ENCODE results near the gene TMEM270. TPM values are rescaled to one million over a fixed set of nuclear protein-coding genes. Genes with fewer than 3 reads are reported as not detected.

The TMEM270 gene
- total and polyA plus RNA-seq, 10 of the 15 experiments (the other 5 are each of a cell fraction or from before 2014, with no cell fraction given), result not detected

GRCh38 chr7:73822319-73823173, 38.4 kb upstream of the TMEM270 start (continued):
- TF ChIP-seq, protein P1, sequence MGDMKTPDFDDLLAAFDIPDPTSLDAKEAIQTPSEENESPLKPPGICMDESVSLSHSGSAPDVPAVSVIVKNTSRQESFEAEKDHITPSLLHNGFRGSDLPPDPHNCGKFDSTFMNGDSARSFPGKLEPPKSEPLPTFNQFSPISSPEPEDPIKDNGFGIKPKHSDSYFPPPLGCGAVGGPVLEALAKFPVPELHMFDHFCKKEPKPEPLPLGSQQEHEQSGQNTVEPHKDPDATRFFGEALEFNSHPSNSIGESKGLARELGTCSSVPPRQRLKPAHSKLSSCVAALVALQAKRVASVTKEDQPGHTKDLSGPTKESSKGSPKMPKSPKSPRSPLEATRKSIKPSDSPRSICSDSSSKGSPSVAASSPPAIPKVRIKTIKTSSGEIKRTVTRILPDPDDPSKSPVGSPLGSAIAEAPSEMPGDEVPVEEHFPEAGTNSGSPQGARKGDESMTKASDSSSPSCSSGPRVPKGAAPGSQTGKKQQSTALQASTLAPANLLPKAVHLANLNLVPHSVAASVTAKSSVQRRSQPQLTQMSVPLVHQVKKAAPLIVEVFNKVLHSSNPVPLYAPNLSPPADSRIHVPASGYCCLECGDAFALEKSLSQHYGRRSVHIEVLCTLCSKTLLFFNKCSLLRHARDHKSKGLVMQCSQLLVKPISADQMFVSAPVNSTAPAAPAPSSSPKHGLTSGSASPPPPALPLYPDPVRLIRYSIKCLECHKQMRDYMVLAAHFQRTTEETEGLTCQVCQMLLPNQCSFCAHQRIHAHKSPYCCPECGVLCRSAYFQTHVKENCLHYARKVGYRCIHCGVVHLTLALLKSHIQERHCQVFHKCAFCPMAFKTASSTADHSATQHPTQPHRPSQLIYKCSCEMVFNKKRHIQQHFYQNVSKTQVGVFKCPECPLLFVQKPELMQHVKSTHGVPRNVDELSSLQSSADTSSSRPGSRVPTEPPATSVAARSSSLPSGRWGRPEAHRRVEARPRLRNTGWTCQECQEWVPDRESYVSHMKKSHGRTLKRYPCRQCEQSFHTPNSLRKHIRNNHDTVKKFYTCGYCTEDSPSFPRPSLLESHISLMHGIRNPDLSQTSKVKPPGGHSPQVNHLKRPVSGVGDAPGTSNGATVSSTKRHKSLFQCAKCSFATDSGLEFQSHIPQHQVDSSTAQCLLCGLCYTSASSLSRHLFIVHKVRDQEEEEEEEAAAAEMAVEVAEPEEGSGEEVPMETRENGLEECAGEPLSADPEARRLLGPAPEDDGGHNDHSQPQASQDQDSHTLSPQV (IDR thresholded peaks at IDR 0.05), result no peak
- TF ChIP-seq MTA2 (IDR thresholded peaks at IDR 0.05; ENCODE audit: low read depth) (no peak), CBX3 (IDR thresholded peaks at IDR 0.05; ENCODE audit: borderline replicate concordance, low read depth) (no peak), SP1 (IDR thresholded peaks at IDR 0.05; ENCODE audit: low read depth, low read length) (no peak), CEBPB (IDR thresholded peaks at IDR 0.05; ENCODE audit: borderline replicate concordance in 1 of 2, low read depth in 2 of 2, low read length in 2 of 2) (no peak), EP300 (IDR thresholded peaks at IDR 0.05; ENCODE audit: borderline replicate concordance in 1 of 2, control insufficient read depth in 1 of 2, low read depth in 2 of 2, low read length in 2 of 2) (no peak)
- TF ChIP-seq, protein P2, sequence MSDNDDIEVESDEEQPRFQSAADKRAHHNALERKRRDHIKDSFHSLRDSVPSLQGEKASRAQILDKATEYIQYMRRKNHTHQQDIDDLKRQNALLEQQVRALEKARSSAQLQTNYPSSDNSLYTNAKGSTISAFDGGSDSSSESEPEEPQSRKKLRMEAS (IDR thresholded peaks at IDR 0.05; ENCODE audit: low read depth, low read length), result no peak
- TF ChIP-seq, protein P3, sequence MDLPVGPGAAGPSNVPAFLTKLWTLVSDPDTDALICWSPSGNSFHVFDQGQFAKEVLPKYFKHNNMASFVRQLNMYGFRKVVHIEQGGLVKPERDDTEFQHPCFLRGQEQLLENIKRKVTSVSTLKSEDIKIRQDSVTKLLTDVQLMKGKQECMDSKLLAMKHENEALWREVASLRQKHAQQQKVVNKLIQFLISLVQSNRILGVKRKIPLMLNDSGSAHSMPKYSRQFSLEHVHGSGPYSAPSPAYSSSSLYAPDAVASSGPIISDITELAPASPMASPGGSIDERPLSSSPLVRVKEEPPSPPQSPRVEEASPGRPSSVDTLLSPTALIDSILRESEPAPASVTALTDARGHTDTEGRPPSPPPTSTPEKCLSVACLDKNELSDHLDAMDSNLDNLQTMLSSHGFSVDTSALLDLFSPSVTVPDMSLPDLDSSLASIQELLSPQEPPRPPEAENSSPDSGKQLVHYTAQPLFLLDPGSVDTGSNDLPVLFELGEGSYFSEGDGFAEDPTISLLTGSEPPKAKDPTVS (IDR thresholded peaks at IDR 0.05; ENCODE audit: low read depth, low read length), result no peak
- TF ChIP-seq, protein P4, sequence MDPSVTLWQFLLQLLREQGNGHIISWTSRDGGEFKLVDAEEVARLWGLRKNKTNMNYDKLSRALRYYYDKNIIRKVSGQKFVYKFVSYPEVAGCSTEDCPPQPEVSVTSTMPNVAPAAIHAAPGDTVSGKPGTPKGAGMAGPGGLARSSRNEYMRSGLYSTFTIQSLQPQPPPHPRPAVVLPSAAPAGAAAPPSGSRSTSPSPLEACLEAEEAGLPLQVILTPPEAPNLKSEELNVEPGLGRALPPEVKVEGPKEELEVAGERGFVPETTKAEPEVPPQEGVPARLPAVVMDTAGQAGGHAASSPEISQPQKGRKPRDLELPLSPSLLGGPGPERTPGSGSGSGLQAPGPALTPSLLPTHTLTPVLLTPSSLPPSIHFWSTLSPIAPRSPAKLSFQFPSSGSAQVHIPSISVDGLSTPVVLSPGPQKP (IDR thresholded peaks at IDR 0.05; ENCODE audit: low read depth, low read length), result no peak
